ENCODE data around the gene SNTG2. TPM values are rescaled to one million over a fixed set of nuclear protein-coding genes. Genes with fewer than 3 reads are reported as not detected.

Gene SNTG2
- total RNA-seq, 1 donor: 0.09 TPM

DNA sequence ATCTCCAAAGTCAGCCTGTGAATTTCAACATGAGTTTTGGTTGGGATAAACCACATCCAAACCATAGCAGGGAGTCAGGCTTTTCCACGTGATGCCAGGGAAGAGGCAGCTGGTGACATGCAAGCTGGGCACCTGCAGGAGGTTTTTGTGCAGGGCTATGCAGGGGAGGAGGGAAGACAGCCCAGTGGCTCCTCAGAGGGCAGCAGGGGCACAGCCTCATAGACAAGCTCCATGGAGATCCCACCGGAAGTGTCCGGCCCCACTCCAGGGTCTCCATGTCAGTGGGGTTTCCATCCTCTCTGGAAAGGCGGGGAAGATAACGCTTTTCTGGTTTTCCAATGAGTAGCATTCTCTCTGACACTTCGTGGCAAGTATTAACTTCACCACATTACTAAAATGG is 327.0 kb downstream of the SNTG2 start:
- H3K4me3 ChIP-seq (ENCODE audit: low read depth, low read length): no peak overlapping the region
- DNase-seq (ENCODE audit: low read depth): no peak
- TF ChIP-seq, protein P1, sequence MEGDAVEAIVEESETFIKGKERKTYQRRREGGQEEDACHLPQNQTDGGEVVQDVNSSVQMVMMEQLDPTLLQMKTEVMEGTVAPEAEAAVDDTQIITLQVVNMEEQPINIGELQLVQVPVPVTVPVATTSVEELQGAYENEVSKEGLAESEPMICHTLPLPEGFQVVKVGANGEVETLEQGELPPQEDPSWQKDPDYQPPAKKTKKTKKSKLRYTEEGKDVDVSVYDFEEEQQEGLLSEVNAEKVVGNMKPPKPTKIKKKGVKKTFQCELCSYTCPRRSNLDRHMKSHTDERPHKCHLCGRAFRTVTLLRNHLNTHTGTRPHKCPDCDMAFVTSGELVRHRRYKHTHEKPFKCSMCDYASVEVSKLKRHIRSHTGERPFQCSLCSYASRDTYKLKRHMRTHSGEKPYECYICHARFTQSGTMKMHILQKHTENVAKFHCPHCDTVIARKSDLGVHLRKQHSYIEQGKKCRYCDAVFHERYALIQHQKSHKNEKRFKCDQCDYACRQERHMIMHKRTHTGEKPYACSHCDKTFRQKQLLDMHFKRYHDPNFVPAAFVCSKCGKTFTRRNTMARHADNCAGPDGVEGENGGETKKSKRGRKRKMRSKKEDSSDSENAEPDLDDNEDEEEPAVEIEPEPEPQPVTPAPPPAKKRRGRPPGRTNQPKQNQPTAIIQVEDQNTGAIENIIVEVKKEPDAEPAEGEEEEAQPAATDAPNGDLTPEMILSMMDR (IDR thresholded peaks at IDR 0.05; ENCODE audit: insufficient read depth, low read length): no peak

DNA sequence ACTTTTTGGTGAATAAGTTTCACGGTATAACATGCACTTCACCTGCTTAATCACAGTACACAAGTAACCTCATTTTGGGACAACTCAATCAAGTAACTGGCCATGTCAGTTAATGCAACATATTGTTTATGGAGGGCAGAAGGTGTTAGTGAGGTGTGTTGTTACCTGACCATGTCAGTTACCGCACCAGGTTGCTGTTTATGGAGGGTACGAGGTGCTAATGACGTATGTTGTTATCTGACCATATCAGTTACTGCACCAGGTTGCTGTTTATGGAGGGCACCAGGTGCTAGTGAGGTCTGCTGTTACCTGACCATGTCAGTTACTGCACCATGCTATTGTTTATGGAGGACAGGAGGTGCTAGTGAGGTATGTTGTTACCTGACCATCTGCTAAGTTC is 327.5 kb downstream of the SNTG2 start:
- DNase-seq (ENCODE audit: low read depth): no peak
- TF ChIP-seq, protein P1 (IDR thresholded peaks at IDR 0.05; ENCODE audit: insufficient read depth, low read length): no peak

DNA sequence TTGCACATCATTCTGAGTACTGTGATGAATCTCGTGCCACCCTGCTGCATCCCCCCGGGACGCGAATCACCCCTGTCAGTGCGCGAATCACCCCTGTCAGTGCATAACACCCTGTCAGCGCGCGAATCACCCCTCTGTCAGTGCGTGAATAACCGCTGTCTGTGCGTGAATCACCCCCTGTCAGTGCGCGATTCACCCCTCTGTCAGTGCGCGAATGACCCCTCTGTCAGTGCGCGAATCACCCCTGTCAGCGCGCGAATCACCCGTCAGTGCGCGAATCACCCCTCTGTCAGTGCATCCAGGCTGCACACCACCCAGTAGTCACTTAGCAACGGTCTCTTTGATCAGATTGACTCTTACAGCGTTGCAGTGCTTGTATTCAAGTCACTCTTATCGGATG is 328.2 kb downstream of the SNTG2 start:
- TF ChIP-seq, protein P1 (IDR thresholded peaks at IDR 0.05; ENCODE audit: insufficient read depth, low read length): no peak
- no peak for DNase-seq (ENCODE audit: low read depth)
- no peak overlapping the region for H3K4me3 ChIP-seq (ENCODE audit: low read depth, low read length)

More for the DNA sequence above, 327.5 kb downstream of the SNTG2 start:
- no peak overlapping the region for H3K4me3 ChIP-seq (ENCODE audit: low read depth, low read length)

GRCh38 chr2:1282552-1282951 is 331.9 kb downstream of the SNTG2 start:
- no peak for DNase-seq (ENCODE audit: low read depth)
- TF ChIP-seq, protein P1 (IDR thresholded peaks at IDR 0.05; ENCODE audit: insufficient read depth, low read length): no peak

DNA sequence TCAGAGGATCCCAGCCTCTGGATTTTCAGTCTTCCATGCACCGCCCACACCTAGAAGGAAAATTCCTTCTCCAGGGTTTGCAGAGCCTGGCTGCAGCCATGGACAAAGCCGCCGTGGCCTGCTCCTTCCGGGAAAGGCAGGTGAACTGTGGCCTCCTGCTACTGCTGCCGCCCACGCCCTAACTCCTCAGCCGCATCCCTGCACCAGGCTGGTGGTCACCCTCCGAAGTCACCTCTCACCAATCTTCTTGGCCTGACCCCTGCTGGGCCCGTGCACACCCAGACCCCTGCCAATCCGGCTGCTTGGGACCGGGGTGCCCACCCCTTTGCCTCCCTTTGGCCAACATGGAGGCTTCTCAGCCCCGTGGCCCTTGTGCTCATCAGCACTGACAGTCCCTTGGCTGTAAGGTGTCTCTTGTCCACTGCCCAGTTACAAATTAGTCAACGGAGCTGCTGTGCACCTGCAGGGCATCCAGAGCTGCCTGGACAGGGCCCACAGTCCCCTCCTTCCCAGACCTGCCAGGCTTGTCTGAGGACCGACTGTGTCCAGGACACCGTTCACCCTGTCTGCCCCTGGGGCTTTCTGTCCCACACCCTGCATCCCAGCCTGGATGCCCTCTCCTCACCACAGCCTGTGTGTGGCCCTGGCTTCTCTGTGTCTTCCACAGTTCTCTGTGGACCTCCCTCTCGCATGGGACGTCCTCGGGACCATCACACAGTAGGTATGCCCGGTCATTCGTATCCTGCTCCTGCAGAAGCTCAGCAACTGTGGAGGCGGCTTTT is 332.6 kb downstream of the SNTG2 start:
- TF ChIP-seq, protein P1 (IDR thresholded peaks at IDR 0.05; ENCODE audit: insufficient read depth, low read length): no peak
- H3K4me3 ChIP-seq (ENCODE audit: low read depth, low read length): no peak overlapping the region
- DNase-seq (ENCODE audit: low read depth): no peak

More at GRCh38 chr2:1282552-1282951, 331.9 kb downstream of the SNTG2 start:
- H3K4me3 ChIP-seq (ENCODE audit: low read depth, low read length): no peak overlapping the region

DNA sequence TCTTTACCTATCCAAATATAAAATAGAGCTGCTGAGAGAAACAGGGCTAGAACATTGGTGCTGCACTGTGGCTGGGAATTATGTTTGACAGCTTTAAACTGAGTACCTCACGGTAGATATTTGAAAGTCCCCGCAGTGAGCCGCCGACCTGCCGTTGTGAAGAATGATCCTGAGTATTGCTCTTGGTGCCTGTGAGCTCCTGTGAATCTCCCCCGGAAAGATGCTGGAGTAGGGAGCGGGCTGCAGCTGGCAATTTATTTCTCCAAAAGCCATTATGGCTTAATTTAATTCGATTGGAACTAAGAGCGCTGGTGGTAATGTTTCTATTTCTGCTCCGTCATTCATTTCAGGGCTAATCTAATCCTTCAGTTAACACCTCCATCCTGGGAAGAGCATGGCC is 333.2 kb downstream of the SNTG2 start:
- TF ChIP-seq, protein P1 (IDR thresholded peaks at IDR 0.05; ENCODE audit: insufficient read depth, low read length): no peak
- no peak for DNase-seq (ENCODE audit: low read depth)
- no peak overlapping the region for H3K4me3 ChIP-seq (ENCODE audit: low read depth, low read length)
